HL-60 (cell line): ENCODE results near the gene RPUSD4.
"Not testable (repeated sequence)": the region's sequence is repeated elsewhere in the genome, so short reads cannot be mapped to it uniquely, and the experiment has no call there.

Experiments used
- DNase-seq, 2 experiments: peaks; one replicate each; pipeline ENCODE4 v3.0.0-alpha.2; 2010 to 2020; ENCODE audit warnings: low read depth in 1 of 2, low spot score in 1 of 2
- H3K27ac ChIP-seq: fragments of 250-450 bp; sonication (Bioruptor Pico); replicated peaks from 2 replicates; pipeline ENCODE4 v1.5.1; 2020; ENCODE audit warnings: mild to moderate bottlenecking, moderate library complexity
- H3K27me3 ChIP-seq: fragments of 250-450 bp; sonication (Bioruptor Pico); 2 replicates; pipeline ENCODE4 v1.5.1; 2021; ENCODE audit warnings: mild to moderate bottlenecking, moderate library complexity; ENCODE audit not compliant: insufficient read depth, poor library complexity, severe bottlenecking
- H3K4me3 ChIP-seq: replicated peaks from 2 replicates; pipeline ENCODE4 v1.5.1; 2011; ENCODE audit warnings: mild to moderate bottlenecking, control low read depth, low read length; ENCODE audit not compliant: insufficient read depth
- CTCF ChIP-seq: IDR thresholded peaks from one replicate; pipeline ENCODE4 v1.5.1; 2011; ENCODE audit warnings: low read length, control low read depth, inconsistent platforms; ENCODE audit not compliant: insufficient read depth
- GABPA ChIP-seq: IDR thresholded peaks from 2 replicates; pipeline ENCODE4 v1.6.1; 2012; ENCODE audit warnings: low read depth
- POLR2AphosphoS5 ChIP-seq: IDR thresholded peaks from 2 replicates; pipeline ENCODE4 v1.6.1; 2012; ENCODE audit warnings: low read depth
- REST ChIP-seq: IDR thresholded peaks from 2 replicates; pipeline ENCODE4 v1.6.1; 2012; ENCODE audit warnings: low read depth; ENCODE audit not compliant: insufficient replicate concordance
- SPI1 ChIP-seq: IDR thresholded peaks from 2 replicates; pipeline ENCODE4 v1.6.1; 2012; ENCODE audit warnings: low read depth, mild to moderate bottlenecking, borderline replicate concordance

Gene RPUSD4

GRCh38 chr11:126256216-126256615 is 44.8 kb upstream of the RPUSD4 start:
- no peak overlapping the region for H3K27ac ChIP-seq
- TF ChIP-seq POLR2AphosphoS5: no peak
- TF ChIP-seq REST: no peak
- TF ChIP-seq GABPA: no peak
- TF ChIP-seq SPI1: no peak
- TF ChIP-seq CTCF: no peak
- H3K4me3 ChIP-seq: no peak overlapping the region
- H3K27me3 ChIP-seq: no peaks in the 10 kb centered on the region
- DNase-seq: no peak

- H3K4me3 ChIP-seq, H3K27me3 ChIP-seq, DNase-seq, H3K27ac ChIP-seq: not testable (repeated sequence)
Observed at GRCh38 chr11:126255507-126255906, 44.1 kb upstream of the RPUSD4 start.

GRCh38 chr11:126254819-126255218 is 43.4 kb upstream of the RPUSD4 start:
- TF ChIP-seq POLR2AphosphoS5: no peak
- no peak for TF ChIP-seq SPI1
- no peak for TF ChIP-seq CTCF
- no peak for TF ChIP-seq GABPA
- no peak for TF ChIP-seq REST
- DNase-seq: no peak
- no peak overlapping the region for H3K4me3 ChIP-seq
- H3K27ac ChIP-seq: no peak overlapping the region
- H3K27me3 ChIP-seq: no peaks in the 10 kb centered on the region

GRCh38 chr11:126253265-126253664 is 41.8 kb upstream of the RPUSD4 start:
- no peak for DNase-seq

More at GRCh38 chr11:126253265-126253664, 41.8 kb upstream of the RPUSD4 start:
- Histone ChIP-seq H3K27ac (no peak overlapping the region), H3K27me3 (no peaks in the 10 kb centered on the region), H3K4me3 (no peak overlapping the region)
- TF ChIP-seq GABPA (no peak), REST (no peak), POLR2AphosphoS5 (no peak), SPI1 (no peak), CTCF (no peak)
